Stimulated activated CD4-positive, alpha-beta T cell treated with anti-CD3 and anti-CD28 coated beads, Interleukin-1b, Interleukin-23, amount 100 ng/mL, for 24 hours (primary cell): Measurements from ENCODE around the gene ASXL1.

Experiments used
- DNase-seq, 4 experiments: peaks; one replicate each; pipeline ENCODE4 v3.0.0-alpha.2; 2020; ENCODE audit warnings: low read depth in 4 of 4, low spot score in 1 of 4

Gene ASXL1

GRCh38 chr20:32439132-32439829 is 81.2 kb downstream of the ASXL1 start:
- peak in 1 of 4 experiments; percentile 18 for DNase-seq

DNA sequence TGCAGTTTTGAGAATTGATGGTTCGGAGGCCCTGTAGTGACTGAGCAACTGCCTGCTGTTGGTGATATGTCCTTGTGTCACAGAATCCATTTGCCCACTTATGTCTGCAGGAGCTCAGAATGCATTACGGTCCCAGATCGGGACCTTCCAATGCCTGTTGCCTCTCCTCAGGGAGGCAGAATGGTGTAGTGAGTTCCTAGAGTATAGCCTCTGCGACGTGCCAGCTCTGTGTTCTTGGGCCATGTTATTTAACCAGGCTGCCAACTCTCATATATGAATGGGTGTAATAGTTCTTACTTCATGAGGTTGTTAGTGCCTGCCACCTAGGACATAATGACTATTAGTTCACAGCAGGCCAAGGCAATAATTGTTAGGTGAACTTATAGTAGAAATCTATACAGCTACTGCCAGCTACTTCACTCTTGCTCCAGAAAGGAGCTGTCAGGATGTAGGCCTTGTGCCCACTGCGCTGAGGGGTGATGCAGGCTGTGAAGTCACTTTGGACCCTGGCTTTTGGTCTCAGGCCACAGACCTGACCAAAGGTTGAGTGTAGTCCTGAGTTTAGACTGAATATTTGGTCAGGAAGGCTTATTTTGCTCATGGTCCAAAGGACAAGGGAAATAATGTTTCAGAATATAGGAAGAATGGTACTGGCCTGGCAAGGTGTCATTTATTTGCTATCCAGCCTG is 82.1 kb downstream of the ASXL1 start:
- no peak for DNase-seq

- DNase-seq, result no peak
Measured at GRCh38 chr20:32440758-32441078, 82.6 kb downstream of the ASXL1 start.

- DNase-seq, result no peak
Measured at GRCh38 chr20:32441638-32442037, 83.5 kb downstream of the ASXL1 start.

- DNase-seq, result no peak
Measured at GRCh38 chr20:32442630-32443373, 84.7 kb downstream of the ASXL1 start.

DNA sequence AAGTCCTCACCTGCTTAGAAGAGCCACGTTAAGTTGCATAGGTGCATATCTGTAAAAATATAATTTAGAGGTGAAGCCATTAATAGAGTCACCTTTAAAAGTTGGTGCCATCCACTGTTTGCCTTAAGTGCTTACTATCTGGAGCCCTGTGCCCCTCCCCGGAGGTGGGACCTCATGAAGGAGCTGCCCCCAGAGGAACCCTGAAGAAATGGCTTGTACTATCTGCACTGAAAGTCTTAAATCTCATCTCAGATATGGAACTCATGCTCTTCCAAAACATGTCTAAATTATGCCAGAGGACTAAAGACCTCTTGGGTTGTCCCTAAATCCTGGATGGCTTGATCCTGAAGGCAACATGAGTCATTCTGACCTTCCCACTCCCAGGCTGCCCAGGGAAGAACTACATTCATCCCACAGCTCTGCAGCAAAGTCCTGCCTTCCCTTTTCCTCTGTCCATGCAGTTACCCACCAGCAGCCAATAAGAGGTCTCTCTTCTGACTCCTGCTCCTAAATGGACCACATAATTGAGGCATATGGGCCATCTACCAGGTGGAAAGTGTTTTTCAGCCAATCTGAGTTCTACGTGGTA is 85.3 kb downstream of the ASXL1 start:
- DNase-seq, result no peak

DNA sequence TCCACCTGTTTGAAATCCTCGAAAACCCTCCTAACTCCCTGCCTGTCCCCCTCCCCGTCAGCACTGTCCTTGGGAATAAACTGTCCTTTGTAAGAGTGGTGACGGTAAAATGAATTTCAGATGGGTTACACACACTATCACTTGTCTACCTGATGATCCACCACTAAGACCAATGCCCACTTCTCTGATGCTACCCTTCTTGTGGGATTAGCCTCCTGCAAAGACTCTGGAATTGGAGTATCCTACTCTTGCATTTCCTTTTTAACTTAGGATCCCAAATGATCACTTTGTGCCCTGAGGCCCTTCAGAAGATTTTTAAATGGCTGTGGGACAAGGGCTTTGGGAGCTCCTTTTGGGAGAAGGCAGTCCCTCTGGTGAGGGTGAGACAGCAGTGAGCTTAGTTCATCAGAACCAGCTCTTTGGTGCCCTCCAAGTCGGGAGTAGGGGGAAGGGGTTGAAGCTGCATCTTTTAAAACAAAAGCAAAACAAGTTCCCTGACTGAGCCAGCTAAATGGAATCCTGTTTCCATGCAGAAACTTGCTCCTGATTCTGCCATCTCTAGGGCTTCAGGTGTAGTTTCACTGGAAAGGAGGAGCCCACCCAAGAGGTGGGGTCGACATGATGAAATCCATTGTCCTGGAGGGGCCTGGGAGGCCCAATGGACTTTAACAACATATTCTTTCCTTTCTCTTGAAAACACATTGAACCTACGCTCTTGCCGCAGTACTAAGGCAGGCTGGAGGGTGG is 86.5 kb downstream of the ASXL1 start:
- DNase-seq, result no peak

GRCh38 chr20:32445539-32446273 is 87.6 kb downstream of the ASXL1 start:
- no peak for DNase-seq

GRCh38 chr20:32446301-32447100 is 88.4 kb downstream of the ASXL1 start:
- DNase-seq, result no peak

GRCh38 chr20:32447136-32448027 is 89.3 kb downstream of the ASXL1 start:
- DNase-seq, result no peak

- DNase-seq, result no peak
Measured at GRCh38 chr20:32448306-32449056, 90.3 kb downstream of the ASXL1 start.

GRCh38 chr20:32449057-32449889 is 91.1 kb downstream of the ASXL1 start:
- no peak for DNase-seq

GRCh38 chr20:32449890-32450401 is 91.8 kb downstream of the ASXL1 start:
- no peak for DNase-seq

DNA sequence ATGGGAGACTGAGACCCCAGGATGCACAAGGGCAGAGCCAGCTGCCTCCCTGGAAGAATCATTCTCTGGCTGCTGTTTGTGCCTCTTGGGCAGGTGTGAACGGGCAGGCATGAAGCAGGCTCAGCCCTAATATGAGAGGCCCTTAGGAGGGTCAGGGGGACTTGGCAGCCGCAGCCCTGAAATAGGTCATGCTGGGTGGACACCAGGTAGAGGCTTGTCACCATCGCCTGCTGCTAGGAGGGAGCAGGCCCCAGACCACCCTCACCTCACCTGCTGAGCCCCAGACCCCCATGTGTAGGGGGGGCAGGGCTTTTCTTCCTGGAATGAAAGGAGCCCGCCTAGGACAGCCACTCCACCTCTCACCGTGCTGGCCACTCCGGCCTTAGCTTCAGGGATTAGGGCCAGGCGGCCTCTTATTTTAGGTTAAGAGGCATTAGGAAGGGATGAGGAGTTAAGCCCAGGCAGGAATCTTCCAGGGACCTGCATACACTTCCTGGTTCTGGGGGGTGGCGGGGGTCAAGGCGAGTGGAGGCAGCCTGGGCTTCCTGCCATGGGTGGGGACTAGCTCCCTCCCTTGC is 92.4 kb downstream of the ASXL1 start:
- DNase-seq, result no peak

GRCh38 chr20:32451340-32451681 is 93.2 kb downstream of the ASXL1 start:
- DNase-seq, result no peak

- no peak for DNase-seq
Measured at GRCh38 chr20:32451682-32452461, 93.7 kb downstream of the ASXL1 start.
